Measurements from ENCODE around the gene DCHS2. TPM values are rescaled to one million over a fixed set of nuclear protein-coding genes. Genes with fewer than 3 reads are reported as not detected.

Gene DCHS2
- total RNA-seq, 4 donors from 2014 or later: 0.40 to 1.4 (median 0.61) TPM

DNA sequence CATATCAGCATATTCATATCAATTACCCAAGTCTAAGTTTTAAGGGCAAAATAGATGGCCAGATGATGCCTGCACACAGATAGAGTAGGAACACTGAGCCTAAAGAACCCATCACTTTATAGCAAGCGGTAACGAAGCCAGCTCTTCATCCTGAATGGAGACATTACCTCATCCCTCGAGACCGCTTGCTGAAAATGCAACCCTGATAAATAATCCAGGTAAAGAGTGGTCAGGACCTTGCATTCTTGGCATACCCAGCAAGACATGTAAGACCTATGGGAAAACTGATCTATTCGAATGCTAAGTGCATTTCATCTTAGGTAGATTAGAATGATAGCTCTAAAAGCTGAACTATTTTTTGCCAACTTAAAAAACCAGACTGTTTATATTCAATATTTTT lies 25.3 kb downstream of the DCHS2 start:
- 83 to 91% methylated on average over 5 of the region's 5 CpGs for WGBS, 2 donors
- intact Hi-C loops (cut with DNase I): no loop called here
- Histone ChIP-seq H3K4me3 (replicated peaks in 1 of 3) (no peak overlapping the region), H3K36me3 (no peaks in the 10 kb centered on the region), H3K27me3 (no peaks in the 10 kb centered on the region), H3K27ac (no peak overlapping the region), H3K4me1 (no peaks in the 10 kb centered on the region), H3K9me3 (no peaks in the 10 kb centered on the region)
- TF ChIP-seq, protein P1, sequence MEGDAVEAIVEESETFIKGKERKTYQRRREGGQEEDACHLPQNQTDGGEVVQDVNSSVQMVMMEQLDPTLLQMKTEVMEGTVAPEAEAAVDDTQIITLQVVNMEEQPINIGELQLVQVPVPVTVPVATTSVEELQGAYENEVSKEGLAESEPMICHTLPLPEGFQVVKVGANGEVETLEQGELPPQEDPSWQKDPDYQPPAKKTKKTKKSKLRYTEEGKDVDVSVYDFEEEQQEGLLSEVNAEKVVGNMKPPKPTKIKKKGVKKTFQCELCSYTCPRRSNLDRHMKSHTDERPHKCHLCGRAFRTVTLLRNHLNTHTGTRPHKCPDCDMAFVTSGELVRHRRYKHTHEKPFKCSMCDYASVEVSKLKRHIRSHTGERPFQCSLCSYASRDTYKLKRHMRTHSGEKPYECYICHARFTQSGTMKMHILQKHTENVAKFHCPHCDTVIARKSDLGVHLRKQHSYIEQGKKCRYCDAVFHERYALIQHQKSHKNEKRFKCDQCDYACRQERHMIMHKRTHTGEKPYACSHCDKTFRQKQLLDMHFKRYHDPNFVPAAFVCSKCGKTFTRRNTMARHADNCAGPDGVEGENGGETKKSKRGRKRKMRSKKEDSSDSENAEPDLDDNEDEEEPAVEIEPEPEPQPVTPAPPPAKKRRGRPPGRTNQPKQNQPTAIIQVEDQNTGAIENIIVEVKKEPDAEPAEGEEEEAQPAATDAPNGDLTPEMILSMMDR (IDR thresholded peaks at IDR 0.05): no peak
- TF ChIP-seq POLR2A (IDR thresholded peaks at IDR 0.05): no peak
- DNase-seq: no peak

DNA sequence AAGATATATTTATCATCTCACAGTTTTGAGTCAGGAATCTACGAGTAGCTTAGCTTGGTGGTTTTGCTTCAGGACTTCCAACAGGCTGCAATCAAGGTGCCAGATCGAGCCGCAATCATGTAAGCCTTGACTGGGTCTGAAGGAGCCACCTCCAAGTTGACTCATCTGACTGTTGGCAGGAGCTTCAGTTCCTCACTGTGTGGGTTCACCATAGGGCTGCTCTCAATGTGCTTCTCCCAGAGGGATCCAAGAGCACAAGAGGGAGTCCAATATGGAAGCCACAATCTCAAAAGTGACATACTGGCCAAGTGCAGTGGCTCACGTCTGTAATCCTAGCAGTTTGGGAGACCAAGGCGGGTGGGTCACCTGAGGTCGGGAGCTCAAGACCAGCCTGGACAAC lies 26.5 kb downstream of the DCHS2 start:
- no peak overlapping the region for H3K27ac ChIP-seq
- no peak overlapping the region for H3K4me3 ChIP-seq (replicated peaks in 1 of 3)
- no peak for TF ChIP-seq POLR2A (IDR thresholded peaks at IDR 0.05)
- TF ChIP-seq, protein P1 (IDR thresholded peaks at IDR 0.05): no peak
- no peaks in the 10 kb centered on the region for H3K4me1 ChIP-seq
- DNase-seq: no peak
- intact Hi-C loops (cut with DNase I): no loop called here
- no peaks in the 10 kb centered on the region for H3K9me3 ChIP-seq
- no peaks in the 10 kb centered on the region for H3K27me3 ChIP-seq
- 72 to 84% methylated on average over 3 to 6 of the region's 6 CpGs for WGBS, 2 donors
- H3K36me3 ChIP-seq: no peaks in the 10 kb centered on the region

DNA sequence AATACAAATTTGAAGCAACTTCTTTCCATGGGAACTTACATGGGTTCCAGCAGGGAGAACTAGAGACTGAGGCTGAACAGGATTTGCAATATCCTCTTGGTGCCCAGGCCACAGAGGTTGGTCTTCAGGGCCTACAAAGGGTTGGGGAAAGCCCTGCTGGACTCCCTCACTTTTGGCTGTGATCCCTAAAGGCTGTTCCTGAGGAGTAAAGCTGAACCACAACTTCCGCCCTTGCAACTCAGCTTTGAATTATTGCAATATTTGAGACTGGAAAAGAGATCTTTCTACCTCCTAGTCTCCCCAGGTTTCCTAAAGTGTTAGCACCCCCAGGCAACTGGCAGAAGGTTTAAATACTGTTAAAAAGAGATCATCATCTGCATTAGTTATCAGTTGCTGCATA lies 26.9 kb downstream of the DCHS2 start:
- no peak for TF ChIP-seq POLR2A (IDR thresholded peaks at IDR 0.05)
- TF ChIP-seq, protein P1 (IDR thresholded peaks at IDR 0.05): no peak
- Histone ChIP-seq H3K4me3 (replicated peaks in 1 of 3) (no peak overlapping the region), H3K4me1 (no peaks in the 10 kb centered on the region), H3K27ac (no peak overlapping the region), H3K36me3 (no peaks in the 10 kb centered on the region), H3K27me3 (no peaks in the 10 kb centered on the region), H3K9me3 (no peaks in the 10 kb centered on the region)
- 79 to 95% methylated on average over 1 of the region's 1 CpG for WGBS, 2 donors
- intact Hi-C loops (cut with DNase I): no loop called here
- no peak for DNase-seq

DNA sequence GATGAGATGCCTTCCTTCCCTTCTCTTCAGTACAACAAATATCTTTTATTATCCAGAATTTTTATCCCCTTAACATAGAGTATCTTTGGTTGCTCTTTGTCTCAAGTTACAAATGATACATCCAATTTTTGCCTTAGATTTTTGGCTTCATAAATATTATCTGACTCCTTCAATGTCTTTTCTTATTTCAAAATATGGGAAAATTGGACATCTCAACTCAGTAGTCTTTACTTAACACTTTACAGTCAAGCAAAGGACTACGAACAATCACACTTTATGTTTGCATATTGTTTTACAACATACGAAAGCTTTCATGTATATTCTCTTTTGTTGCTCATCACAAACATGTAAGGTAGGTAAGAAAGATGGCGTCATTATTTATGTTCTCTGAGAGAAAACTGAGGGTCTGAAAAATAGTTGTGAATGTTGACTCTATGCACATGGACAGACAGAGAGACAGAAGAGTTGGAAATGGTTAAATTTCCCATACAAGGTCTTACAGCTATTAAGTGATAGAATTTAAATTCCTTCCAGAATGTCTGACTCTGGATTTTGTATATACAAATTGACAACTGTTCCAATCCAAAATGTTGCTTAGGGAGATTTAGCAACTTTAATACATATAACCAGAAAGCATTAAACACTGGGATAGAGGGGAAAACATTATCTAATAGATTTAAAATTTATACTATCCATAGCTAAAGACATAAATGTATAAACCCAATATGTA lies 29.4 kb downstream of the DCHS2 start:
- WGBS, 2 donors: 95% methylated on average over 3 of the region's 3 CpGs
- Histone ChIP-seq H3K9me3 (no peaks in the 10 kb centered on the region), H3K27me3 (no peaks in the 10 kb centered on the region), H3K36me3 (no peaks in the 10 kb centered on the region), H3K4me3 (replicated peaks in 1 of 3) (no peak overlapping the region), H3K27ac (no peak overlapping the region), H3K4me1 (no peaks in the 10 kb centered on the region)
- intact Hi-C loops (cut with DNase I): no loop called here
- no peak for TF ChIP-seq POLR2A (IDR thresholded peaks at IDR 0.05)
- TF ChIP-seq, protein P1 (IDR thresholded peaks at IDR 0.05): no peak
- DNase-seq: no peak

DNA sequence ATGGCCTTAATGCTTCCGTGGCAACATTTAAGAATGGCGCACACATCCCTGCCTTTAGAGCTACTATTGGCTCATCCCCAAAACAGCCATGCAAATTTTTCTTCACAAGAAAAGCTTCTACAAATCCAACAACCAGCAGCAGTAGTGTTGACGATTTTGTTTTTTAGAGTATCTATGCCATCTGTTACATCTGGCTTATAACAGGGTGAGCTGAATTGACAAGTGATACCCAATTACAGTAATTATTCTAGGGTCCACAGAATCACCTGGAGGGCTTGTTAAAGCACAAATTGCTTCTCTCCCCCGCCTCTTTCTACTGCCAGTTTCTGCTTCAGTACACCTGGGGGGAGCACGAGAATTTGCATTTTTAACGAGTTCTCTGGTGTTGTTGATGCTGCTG lies 34.1 kb downstream of the DCHS2 start:
- no peak overlapping the region for H3K27ac ChIP-seq
- TF ChIP-seq, protein P1 (IDR thresholded peaks at IDR 0.05): no peak
- TF ChIP-seq POLR2A (IDR thresholded peaks at IDR 0.05): no peak
- H3K4me1 ChIP-seq: no peaks in the 10 kb centered on the region
- 67 to 79% methylated on average over 6 of the region's 6 CpGs for WGBS, 2 donors
- intact Hi-C loops (cut with DNase I): no loop called here
- H3K36me3 ChIP-seq: no peaks in the 10 kb centered on the region
- H3K27me3 ChIP-seq: no peaks in the 10 kb centered on the region
- no peak overlapping the region for H3K4me3 ChIP-seq (replicated peaks in 1 of 3)
- DNase-seq: no peak
- H3K9me3 ChIP-seq: no peaks in the 10 kb centered on the region
